K562 (cell line): ENCODE data around the gene COX6B2. TPM values are rescaled to one million over a fixed set of nuclear protein-coding genes. Genes with fewer than 3 reads are reported as not detected.

ENCODE experiments used
- CBX3 ChIP-seq, 2 experiments: IDR thresholded peaks; 1 replicate in 1 of 2; 2 replicates in 1 of 2; pipeline ENCODE4 v1.6.1; 2012; ENCODE audit warnings: inconsistent platforms in 2 of 2, low read length in 2 of 2, borderline replicate concordance in 1 of 2, control low read depth in 1 of 2
- CTBP1 ChIP-seq: fragments of 450-650 bp; IDR thresholded peaks from 2 replicates; pipeline ENCODE4 v1.6.1; 2016; ENCODE audit warnings: borderline replicate concordance
- EP400 ChIP-seq: fragments of 450-650 bp; IDR thresholded peaks from 2 replicates; pipeline ENCODE4 v1.6.1; 2017; ENCODE audit warnings: antibody characterized with exemption, mild to moderate bottlenecking, moderate library complexity
- ETV1 ChIP-seq: fragments of 450-650 bp; conservative IDR thresholded peaks from 2 replicates; pipeline ENCODE4 v1.6.1; 2016; ENCODE audit warnings: missing genetic modification characterization, control low read depth, low read depth, missing compliant biosample characterization
- FOSL1 ChIP-seq: fragments of 200-800 bp; sonication (Bioruptor generic); conservative IDR thresholded peaks from 2 replicates; pipeline ENCODE4 v1.6.1; 2016; ENCODE audit warnings: missing genetic modification characterization, missing compliant biosample characterization
- HNRNPLL ChIP-seq: fragments of 200-400 bp; formaldehyde crosslinking; IDR thresholded peaks from 2 replicates; pipeline ENCODE4 v1.6.1; 2017; ENCODE audit warnings: low read length, low read depth, mild to moderate bottlenecking; ENCODE audit not compliant: poor library complexity, severe bottlenecking
- KDM4B ChIP-seq, 2 experiments: fragments of 450-650 bp in 1 of 2; sonication (generic) in 1 of 2; IDR thresholded peaks; 2 replicates each; pipeline ENCODE4 v1.6.1; 2016 to 2017; ENCODE audit warnings: borderline replicate concordance in 2 of 2, antibody characterized with exemption in 1 of 2, low read depth in 1 of 2, mild to moderate bottlenecking in 1 of 2
- NFYB ChIP-seq: IDR thresholded peaks from 2 replicates; pipeline ENCODE4 v1.6.1; 2011; ENCODE audit warnings: mild to moderate bottlenecking, moderate library complexity; ENCODE audit not compliant: insufficient read length; ENCODE audit errors: extremely low read depth
- SRSF9 ChIP-seq: fragments of 200-400 bp; formaldehyde crosslinking; IDR thresholded peaks from 2 replicates; pipeline ENCODE4 v1.6.1; 2017; ENCODE audit warnings: low read depth, low read length, borderline replicate concordance
- TARDBP ChIP-seq: fragments of 450-650 bp; IDR thresholded peaks from 2 replicates; pipeline ENCODE4 v1.6.1; 2016
- TEAD4 ChIP-seq, 2 experiments: sonication (generic) in 1 of 2; formaldehyde crosslinking in 1 of 2; IDR thresholded peaks; 2 replicates each; pipeline versions ENCODE4 v1.6.1 to v1.8.0; 2012 to 2022; ENCODE audit warnings: borderline replicate concordance in 1 of 2, inconsistent platforms in 1 of 2, low read length in 1 of 2, mild to moderate bottlenecking in 1 of 2, missing genetic modification reagents in 1 of 2
- TOE1 ChIP-seq, 2 experiments: fragments of 450-650 bp in 1 of 2; sonication (generic) in 1 of 2; formaldehyde crosslinking in 1 of 2; IDR thresholded peaks; 2 replicates each; pipeline versions ENCODE4 v1.7.1 to v1.8.0; 2016 to 2022; ENCODE audit warnings: borderline replicate concordance in 2 of 2, mild to moderate bottlenecking in 2 of 2, antibody characterized with exemption in 1 of 2, inconsistent platforms in 1 of 2, low read depth in 1 of 2, missing genetic modification reagents in 1 of 2, moderate library complexity in 1 of 2
- ZSCAN29 ChIP-seq: fragments of 450-650 bp; IDR thresholded peaks from 2 replicates; pipeline ENCODE4 v1.6.1; 2017
- polyA plus RNA-seq, 8 experiments: library from polyadenylated mRNA; depleted of rRNA in 4 of 8; stranded (reverse) in 5 of 8; unstranded in 3 of 8; fragments of >200 nt; fragmentation: Nextera tagmentation in 2 of 8; fragmentation: Illumina TruSeq in 1 of 8; extraction: Ambion mirVana in 2 of 8; extraction: Trizol in 1 of 8; gene quantifications; 2 replicates each; pipeline versions ENCODE4 v1.2.1 to v1.2.3, GENCODE V29; 2011 to 2014; ENCODE audit warnings: inconsistent platforms in 1 of 8, missing spikeins in 1 of 8
- total RNA-seq, 7 experiments: library from RNA; depleted of rRNA in 6 of 7; stranded (reverse); fragments of >200 nt in 6 of 7; fragmentation: Illumina TruSeq in 2 of 7; extraction: Trizol in 2 of 7; gene quantifications; 2 replicates each; pipeline versions ENCODE4 v1.2.1 to v1.2.3, GENCODE V29; 2011 to 2021; ENCODE audit warnings: low replicate concordance in 1 of 7
- TF ChIP-seq, protein P1 (sequence below): sonication (generic); formaldehyde crosslinking; IDR thresholded peaks from 2 replicates; pipeline ENCODE4 v1.8.0; 2023; ENCODE audit warnings: missing genetic modification reagents, mild to moderate bottlenecking, borderline replicate concordance
- TF ChIP-seq, protein P2 (sequence below): fragments of 450-650 bp; IDR thresholded peaks from 2 replicates; pipeline ENCODE4 v1.6.1; 2017; ENCODE audit warnings: antibody characterized with exemption, mild to moderate bottlenecking

The COX6B2 gene
- total and polyA plus RNA-seq, 9 of the 15 experiments (the other 6 are each of a cell fraction or from before 2014, with no cell fraction given): 0.40 to 2.5 (median 0.83) TPM

DNA sequence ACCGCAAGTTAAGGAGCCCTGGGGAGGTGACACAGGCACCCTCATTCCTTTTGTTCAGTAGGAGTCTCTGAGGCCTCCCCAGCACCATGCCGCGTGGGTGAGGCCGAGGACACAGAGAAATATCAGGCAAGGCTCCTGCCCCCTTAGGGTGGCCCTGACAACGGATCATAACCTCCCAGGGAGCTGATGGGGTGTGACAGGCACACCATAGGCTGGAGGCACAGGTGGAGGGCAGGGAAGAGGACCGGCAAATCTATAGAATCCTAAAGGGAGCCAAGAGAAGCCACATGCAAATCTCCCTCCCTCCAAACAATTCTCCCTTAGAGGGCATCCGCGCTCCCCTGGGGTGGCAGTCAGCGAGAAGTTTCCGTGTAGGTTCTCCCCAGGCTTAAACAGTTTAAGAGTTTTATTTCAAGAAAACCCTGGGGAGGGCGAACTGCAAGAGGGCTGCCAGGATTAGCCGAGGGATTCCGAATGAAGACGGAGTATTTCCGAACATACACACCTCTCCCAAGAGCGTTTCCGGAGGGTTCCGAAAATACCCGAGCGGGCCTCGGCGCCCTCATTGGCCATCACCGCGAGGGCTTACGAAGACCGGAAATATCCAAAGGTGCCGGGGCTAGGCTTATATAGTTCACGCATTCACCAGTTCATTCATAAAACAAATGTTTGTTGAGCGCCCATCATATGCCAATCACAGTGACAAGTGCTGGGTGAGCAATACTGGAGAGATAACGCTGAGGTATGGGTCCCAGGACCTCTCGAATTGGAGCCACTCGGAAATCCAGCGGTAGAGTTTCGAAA, 30.6 kb upstream of the COX6B2 start (continued):
- TF ChIP-seq, protein P1, sequence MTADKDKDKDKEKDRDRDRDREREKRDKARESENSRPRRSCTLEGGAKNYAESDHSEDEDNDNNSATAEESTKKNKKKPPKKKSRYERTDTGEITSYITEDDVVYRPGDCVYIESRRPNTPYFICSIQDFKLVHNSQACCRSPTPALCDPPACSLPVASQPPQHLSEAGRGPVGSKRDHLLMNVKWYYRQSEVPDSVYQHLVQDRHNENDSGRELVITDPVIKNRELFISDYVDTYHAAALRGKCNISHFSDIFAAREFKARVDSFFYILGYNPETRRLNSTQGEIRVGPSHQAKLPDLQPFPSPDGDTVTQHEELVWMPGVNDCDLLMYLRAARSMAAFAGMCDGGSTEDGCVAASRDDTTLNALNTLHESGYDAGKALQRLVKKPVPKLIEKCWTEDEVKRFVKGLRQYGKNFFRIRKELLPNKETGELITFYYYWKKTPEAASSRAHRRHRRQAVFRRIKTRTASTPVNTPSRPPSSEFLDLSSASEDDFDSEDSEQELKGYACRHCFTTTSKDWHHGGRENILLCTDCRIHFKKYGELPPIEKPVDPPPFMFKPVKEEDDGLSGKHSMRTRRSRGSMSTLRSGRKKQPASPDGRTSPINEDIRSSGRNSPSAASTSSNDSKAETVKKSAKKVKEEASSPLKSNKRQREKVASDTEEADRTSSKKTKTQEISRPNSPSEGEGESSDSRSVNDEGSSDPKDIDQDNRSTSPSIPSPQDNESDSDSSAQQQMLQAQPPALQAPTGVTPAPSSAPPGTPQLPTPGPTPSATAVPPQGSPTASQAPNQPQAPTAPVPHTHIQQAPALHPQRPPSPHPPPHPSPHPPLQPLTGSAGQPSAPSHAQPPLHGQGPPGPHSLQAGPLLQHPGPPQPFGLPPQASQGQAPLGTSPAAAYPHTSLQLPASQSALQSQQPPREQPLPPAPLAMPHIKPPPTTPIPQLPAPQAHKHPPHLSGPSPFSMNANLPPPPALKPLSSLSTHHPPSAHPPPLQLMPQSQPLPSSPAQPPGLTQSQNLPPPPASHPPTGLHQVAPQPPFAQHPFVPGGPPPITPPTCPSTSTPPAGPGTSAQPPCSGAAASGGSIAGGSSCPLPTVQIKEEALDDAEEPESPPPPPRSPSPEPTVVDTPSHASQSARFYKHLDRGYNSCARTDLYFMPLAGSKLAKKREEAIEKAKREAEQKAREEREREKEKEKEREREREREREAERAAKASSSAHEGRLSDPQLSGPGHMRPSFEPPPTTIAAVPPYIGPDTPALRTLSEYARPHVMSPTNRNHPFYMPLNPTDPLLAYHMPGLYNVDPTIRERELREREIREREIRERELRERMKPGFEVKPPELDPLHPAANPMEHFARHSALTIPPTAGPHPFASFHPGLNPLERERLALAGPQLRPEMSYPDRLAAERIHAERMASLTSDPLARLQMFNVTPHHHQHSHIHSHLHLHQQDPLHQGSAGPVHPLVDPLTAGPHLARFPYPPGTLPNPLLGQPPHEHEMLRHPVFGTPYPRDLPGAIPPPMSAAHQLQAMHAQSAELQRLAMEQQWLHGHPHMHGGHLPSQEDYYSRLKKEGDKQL (CRISPR knock-in tag): no peak
- TF ChIP-seq TOE1 (IDR thresholded peaks at IDR 0.05; ENCODE audit: borderline replicate concordance) (peak; percentile 20; the same call in 1 of the 2 replicates), TOE1 (CRISPR knock-in tag; IDR thresholded peaks at IDR 0.05; ENCODE audit: borderline replicate concordance, low read depth) (no peak), FOSL1 (tag) (peak; percentile 30; the same call in 1 of the 2 replicates), TEAD4 (IDR thresholded peaks at IDR 0.05; ENCODE audit: low read length) (0 out of 2 replicates have a peak, but pooled peaks have one; percentile 3), TEAD4 (CRISPR knock-in tag; IDR thresholded peaks at IDR 0.05; ENCODE audit: borderline replicate concordance) (no peak), KDM4B (IDR thresholded peaks at IDR 0.05; ENCODE audit: borderline replicate concordance in 2 of 2, low read depth in 1 of 2) (no peak), HNRNPLL (peak; percentile 21), SRSF9 (no peak), ETV1 (tag) (0 out of 2 replicates have a peak, but pooled peaks have one; percentile 45), ZSCAN29 (peak; percentile 96), NFYB (peak; percentile 71), EP400 (peak; percentile 45), TARDBP (peak; percentile 59; the same call in 1 of the 2 replicates), CTBP1 (peak; percentile 43; the same call in 1 of the 2 replicates), CBX3 (IDR thresholded peaks at IDR 0.05; ENCODE audit: borderline replicate concordance in 1 of 2, low read length in 2 of 2) (peak in 1 of 2 experiments; percentile 41; a peak in 1 of 3 replicates)
- TF ChIP-seq, protein P2, sequence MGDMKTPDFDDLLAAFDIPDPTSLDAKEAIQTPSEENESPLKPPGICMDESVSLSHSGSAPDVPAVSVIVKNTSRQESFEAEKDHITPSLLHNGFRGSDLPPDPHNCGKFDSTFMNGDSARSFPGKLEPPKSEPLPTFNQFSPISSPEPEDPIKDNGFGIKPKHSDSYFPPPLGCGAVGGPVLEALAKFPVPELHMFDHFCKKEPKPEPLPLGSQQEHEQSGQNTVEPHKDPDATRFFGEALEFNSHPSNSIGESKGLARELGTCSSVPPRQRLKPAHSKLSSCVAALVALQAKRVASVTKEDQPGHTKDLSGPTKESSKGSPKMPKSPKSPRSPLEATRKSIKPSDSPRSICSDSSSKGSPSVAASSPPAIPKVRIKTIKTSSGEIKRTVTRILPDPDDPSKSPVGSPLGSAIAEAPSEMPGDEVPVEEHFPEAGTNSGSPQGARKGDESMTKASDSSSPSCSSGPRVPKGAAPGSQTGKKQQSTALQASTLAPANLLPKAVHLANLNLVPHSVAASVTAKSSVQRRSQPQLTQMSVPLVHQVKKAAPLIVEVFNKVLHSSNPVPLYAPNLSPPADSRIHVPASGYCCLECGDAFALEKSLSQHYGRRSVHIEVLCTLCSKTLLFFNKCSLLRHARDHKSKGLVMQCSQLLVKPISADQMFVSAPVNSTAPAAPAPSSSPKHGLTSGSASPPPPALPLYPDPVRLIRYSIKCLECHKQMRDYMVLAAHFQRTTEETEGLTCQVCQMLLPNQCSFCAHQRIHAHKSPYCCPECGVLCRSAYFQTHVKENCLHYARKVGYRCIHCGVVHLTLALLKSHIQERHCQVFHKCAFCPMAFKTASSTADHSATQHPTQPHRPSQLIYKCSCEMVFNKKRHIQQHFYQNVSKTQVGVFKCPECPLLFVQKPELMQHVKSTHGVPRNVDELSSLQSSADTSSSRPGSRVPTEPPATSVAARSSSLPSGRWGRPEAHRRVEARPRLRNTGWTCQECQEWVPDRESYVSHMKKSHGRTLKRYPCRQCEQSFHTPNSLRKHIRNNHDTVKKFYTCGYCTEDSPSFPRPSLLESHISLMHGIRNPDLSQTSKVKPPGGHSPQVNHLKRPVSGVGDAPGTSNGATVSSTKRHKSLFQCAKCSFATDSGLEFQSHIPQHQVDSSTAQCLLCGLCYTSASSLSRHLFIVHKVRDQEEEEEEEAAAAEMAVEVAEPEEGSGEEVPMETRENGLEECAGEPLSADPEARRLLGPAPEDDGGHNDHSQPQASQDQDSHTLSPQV: peak; percentile 64
